ENCODE results near the gene CARD6.
"Not testable (repeated sequence)": the region's sequence is repeated elsewhere in the genome, so short reads cannot be mapped to it uniquely, and the experiment has no call there.

Gene CARD6, protein sequence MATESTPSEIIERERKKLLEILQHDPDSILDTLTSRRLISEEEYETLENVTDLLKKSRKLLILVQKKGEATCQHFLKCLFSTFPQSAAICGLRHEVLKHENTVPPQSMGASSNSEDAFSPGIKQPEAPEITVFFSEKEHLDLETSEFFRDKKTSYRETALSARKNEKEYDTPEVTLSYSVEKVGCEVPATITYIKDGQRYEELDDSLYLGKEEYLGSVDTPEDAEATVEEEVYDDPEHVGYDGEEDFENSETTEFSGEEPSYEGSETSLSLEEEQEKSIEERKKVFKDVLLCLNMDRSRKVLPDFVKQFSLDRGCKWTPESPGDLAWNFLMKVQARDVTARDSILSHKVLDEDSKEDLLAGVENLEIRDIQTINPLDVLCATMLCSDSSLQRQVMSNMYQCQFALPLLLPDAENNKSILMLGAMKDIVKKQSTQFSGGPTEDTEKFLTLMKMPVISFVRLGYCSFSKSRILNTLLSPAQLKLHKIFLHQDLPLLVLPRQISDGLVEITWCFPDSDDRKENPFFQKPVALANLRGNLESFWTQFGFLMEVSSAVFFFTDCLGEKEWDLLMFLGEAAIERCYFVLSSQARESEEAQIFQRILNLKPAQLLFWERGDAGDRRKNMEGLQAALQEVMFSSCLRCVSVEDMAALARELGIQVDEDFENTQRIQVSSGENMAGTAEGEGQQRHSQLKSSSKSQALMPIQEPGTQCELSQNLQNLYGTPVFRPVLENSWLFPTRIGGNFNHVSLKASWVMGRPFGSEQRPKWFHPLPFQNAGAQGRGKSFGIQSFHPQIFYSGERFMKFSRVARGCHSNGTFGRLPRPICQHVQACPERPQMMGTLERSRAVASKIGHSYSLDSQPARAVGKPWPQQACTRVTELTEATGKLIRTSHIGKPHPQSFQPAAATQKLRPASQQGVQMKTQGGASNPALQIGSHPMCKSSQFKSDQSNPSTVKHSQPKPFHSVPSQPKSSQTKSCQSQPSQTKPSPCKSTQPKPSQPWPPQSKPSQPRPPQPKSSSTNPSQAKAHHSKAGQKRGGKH
- total RNA-seq, result 24.4 to 66.3 (median 44.8) reads per million in 18 experiments

DNA sequence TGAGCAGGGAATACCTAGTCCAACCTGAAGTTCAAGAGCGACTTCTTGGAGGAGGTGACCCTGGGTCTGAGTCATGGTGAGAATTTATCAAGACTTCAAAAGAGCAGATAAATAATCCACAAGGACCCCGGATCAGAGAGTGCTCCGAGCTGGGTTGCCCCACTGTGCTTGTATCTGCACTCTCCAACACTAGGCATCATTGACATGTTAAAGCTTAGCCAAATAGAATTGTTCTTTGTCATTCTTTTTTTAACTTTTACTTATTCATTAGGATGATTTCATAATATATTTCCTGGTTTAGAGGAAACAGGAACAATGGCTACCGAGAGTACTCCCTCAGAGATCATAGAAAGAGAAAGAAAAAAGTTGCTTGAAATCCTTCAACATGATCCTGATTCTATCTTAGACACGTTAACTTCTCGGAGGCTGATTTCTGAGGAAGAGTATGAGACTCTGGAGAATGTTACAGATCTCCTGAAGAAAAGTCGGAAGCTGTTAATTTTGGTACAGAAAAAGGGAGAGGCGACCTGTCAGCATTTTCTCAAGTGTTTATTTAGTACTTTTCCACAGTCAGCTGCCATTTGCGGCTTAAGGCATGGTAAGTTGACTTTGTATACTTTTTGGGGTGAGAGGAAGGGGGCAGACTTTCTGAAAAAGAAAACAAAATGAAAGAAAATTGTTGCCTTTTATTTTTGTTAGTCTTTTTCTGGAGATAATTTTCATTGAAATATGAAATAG, at the start of gene CARD6:
TSS of gene CARD6 (plus strand) at position 300 of the 738 bp plus-strand sequence. CDS start at position 316, 16 bp downstream.
- peak; percentile 69 for DNase-seq

DNA sequence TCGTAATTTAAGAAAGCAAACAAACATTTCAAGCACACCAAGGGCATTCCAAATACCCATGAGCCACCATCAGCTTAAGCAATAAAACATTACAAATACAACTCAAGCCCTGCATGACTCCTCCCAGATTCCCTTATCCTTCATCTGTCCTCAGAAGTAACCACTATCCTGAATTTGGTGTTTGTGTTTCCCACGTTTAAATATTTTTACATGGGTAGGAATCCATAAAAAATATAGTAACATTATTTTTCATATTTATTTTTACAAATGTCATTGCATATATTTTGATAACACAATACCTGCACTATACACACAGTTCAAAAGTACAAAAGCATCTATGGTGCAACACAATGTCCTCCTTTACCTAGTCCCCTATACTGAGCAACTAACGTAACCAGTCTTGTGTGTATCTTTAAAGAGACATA, 49.4 kb upstream of the CARD6 start:
- no peak for DNase-seq

DNA sequence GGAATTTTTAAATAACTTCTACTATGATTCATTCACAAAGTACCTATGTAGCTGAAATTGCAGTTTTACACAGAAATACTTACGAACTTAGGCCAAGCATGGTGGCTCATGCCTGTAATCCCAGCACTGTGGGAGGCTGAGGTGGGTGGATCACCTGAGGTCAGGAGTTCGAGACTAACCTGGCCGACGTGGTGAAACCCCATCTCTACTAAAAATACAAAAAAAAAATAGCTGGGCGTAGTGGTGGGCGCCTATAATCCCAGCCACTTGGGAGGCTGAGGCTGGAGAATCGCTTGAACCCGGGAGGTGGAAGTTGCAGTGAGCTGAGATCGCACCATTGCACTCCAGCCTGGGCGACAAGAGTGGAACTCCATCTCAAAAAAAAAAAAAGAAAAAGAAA, 48.5 kb upstream of the CARD6 start:
- not testable (repeated sequence) for DNase-seq

DNA sequence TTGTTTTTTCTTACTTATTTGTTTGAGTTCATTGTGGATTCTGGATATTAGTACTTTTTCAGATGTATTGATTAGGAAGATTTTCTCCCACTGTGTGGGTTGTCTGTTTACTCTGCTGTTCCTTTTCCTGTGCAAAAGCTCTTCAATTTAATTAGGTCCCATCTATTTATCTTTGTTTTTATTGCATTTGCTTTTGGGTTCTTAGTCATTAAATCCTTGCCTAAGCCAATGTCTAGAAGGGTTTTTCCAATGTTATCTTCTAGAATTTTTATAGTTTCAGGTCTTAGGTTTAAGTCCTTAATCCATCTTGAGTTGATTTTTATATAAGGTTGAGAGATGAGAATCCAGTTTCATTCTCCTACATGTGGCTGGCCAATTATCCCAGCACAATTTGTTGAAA, 46.8 kb upstream of the CARD6 start:
- not testable (repeated sequence) for DNase-seq

DNA sequence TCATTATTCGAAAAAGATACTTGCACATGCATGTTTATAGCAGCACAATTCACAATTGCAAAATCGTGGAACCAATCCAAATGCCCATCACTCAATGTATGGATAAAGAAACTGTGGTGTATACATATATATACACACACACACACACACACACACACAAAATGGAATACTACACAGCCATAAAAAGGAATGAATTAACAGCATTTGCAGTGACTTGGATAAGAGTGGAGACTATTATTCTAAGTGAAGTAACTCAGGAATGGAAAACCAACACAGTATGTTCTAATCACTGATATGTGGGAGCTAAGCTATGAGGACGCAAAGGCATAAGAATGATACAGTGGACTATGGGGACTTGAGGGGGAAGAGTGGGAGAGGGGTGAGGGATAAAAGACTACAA, 46.3 kb upstream of the CARD6 start:
- DNase-seq, result not testable (repeated sequence)

DNA sequence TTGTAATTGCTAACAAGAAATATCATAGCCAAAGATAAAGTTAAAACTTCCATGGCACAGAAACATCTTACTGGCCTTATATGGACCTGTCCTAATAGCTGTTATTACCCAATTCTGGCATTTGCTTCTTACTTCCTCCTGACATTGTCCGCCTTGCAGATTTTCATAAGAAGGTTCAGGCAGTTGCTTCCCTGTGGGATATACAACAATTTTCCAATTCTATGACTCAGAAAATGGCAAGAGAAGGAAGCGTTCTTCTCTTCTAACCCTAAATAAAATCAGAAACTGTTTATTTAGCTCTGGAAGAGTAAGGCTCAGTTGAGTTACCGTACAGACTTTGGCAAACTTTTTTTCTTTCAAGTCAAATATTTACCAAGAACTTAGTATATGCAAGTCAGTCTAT, 44.7 kb upstream of the CARD6 start:
- peak; percentile 50 to 70 for DNase-seq

DNA sequence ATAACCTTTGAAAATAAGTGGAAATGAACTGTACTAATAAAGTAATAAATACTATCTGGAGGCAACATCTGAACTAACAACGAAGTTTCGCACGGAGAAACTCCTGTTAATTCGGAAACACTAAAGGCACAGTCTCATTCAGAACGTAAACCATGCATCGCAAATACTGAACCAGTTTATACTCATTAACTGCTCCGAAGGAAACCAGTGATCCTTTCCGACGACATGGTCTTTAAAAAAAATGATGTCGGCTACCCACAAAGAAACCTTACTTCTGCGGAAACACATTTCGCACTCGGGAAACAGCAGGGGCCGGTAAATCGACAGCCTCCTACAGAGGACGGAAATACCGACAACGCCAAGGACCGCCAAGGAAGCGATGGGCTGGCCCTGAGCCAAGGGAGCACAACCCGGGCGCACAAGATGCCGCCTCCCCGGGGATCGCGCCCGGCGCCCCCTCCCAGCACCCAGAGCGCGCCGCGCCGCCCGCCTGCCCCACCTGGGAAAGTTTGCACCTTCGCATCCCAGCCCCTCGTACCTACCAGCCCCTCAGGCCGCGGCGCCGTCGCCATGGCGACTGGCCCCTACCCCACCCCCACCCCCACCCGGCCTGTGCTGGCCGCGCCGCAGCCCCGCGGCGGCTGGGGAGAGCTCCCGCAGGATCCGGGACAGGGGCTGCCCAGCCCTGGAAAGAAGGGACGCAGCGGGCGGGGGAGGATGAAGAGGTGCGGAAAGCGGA, 43.7 kb upstream of the CARD6 start:
- peak; percentile 42 to 56 for DNase-seq

DNA sequence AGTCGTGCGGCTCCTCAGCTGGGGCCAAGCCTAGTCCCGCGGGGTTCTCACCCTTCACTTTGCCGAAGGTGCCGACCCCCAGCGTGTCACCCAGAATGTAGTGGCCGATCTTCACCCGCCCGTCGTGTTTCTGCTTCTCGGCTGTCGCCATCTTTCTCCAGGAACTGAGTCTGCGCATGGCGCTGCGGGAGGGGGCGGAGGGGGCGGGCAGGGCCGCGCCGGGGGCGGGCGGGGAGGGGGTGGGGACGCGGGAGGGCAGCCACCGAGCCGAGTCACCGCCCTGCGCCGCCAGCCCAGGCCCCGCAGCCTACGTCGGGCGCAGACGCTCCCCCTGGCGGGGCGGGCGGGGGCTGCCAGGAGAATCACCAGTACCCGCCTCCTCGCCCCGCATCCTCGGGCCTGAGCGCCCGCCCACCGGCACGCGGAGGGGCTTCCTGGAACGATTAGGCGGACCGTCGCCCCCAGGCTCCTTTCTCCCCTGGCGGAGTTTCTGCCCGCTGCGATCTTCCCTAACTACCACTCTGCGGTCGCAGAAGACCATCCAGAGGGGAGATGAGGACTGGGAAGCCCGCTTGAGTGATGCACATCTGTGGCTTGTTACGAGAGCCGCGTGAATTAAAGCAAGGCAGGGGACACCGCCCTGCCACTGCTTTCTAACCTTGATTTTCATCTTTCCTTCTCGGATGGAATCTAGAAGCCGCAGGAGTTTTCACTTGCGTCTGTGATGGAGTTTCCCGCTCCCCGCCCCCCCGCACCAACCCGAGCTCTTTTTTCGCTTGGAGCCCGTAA, 43.0 kb upstream of the CARD6 start, which contains the start of gene PRKAA1:
TSS of gene PRKAA1 (minus strand) at position 363 of the 789 bp plus-strand sequence. CDS start at position 178, 185 bp downstream.
- peak; percentile 73 to 74 for DNase-seq

DNA sequence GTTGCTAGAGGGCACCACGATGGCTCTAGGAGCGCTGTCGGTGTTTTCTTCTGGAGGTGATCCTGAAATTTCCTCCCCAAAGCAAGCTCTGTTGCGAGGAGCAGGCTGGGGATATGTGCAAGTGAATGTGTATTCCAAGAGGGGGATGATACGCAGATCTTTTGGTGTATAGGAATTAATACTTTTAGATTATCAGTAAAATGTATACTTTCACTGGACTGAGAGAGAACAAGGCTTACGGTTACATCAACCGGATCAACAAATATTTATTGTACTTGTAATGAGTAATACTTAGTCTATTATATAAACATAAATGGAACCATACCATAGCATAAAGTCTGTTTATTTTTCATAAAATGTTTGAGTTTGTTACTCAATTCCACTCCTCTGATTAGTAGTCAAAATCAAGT, 42.4 kb upstream of the CARD6 start:
- DNase-seq, result no peak

DNA sequence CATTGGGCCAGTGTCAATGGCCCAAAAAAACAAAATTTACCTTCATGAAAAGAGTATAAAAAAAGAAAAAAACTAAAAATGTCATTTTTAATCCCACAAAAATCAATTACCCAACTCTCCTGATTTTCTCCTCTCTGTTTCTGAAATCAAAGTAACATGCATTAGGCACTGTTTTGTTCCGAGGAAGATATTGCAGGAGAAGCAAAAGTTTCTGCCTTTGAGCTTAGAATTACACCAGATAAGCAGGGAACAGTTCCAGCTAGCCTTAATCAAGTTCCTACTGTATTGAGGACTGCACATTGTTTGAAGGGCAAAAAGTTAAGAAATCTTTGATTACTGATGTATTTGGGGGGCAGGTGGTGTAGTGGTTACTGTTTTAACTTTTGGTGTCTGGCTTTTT, 41.9 kb upstream of the CARD6 start:
- DNase-seq, result no peak

DNA sequence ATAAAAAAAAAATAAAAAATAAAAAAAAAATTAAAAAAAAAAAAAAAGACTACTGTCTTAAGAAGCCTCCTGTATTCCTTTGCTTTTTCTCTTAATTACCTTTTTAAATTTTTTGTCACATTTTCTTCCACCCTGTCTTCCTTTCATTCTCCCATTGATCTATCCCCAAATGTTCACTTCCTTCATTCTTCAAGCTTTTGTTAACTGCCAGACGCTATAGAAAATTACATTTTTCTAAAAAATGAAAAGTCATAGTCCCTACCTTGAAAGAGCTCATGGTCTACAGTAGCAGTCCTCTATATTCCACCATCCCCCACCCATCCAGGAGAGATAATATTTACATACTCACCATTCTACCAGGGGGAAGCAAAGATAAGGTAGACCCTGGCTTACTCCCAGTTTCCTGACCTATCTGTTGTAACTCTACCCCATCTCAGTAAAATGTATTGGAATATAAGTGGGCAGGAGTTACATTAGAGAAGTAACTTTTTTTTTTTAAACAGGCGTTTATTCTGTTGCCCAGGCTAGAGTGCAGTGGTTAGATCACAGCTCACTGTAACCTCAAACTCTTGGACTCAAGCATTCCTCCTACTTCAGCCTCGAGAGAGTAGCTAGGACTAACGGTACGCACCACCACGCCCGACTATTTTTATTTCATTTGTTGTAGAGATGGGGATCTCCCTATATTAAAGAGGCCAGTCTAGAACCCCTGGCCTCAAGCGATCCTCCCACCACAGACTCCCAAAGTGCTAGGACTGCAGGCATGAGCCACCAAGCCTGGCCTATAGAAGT, 39.2 kb upstream of the CARD6 start:
- DNase-seq, result no peak

DNA sequence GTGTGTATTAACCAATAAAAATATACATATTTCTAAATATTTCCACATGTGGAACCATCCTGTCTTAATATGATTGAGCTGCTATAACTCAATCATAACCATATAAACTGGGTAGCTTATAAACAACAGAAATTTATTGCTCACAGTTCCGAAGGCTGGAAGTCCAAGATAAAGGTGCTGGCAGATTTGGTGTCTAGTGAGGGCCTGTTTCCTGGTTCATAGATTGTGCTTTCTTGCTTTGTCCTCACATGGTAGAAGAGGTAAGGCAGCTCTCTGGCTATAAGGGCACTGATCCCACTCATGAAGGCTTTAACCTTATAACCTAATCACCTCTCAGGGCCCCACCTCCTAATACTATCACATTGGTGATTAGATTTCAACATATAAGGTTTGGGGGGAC, 29.0 kb upstream of the CARD6 start:
- DNase-seq, result no peak

DNA sequence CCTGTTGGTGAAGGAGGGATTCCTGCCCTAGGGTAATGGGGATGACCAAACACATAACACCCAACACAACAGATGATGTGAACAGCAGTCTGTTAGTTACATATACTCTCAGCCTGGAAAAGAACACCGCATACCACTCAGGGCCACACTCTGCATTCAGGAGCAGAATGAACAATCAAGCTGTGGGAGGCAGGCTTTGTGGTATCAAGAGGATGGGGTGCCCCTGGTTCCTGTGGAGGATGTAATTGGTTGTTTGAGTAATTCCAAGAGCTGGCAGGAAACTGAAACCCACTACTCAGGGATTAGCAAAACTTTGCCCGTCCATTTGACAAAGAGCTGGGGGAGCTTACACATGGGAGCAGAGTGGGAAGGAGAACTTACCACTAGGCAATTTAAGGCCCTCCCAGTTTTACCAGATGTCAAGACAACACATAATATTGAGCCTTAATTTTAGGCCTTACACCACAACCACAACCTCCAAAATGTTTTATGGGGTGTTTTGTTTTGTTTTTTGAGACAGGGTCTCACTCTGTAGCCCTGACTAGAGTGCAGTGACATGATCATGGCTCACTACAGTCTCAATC, 27.4 kb upstream of the CARD6 start:
- no peak for DNase-seq

DNA sequence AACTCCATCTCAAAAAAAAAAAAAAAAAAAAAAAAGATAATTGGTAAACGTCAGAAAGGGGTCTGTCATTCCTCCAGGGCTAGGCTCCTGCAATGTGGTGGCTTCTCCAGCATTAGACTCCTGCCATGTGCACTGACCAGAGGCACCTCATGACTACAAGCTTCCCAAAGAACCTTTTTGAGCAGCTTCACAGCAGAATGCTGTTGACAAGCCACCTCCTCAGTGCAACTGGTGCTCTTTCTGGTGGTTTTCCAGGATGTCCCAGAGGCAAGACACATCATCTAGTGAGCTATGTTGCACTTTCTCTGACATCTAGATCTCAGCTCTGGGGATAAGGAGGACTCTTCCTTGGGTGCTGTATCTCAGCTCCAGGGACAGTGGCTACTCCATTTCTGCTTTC, 17.7 kb upstream of the CARD6 start:
- DNase-seq, result no peak

DNA sequence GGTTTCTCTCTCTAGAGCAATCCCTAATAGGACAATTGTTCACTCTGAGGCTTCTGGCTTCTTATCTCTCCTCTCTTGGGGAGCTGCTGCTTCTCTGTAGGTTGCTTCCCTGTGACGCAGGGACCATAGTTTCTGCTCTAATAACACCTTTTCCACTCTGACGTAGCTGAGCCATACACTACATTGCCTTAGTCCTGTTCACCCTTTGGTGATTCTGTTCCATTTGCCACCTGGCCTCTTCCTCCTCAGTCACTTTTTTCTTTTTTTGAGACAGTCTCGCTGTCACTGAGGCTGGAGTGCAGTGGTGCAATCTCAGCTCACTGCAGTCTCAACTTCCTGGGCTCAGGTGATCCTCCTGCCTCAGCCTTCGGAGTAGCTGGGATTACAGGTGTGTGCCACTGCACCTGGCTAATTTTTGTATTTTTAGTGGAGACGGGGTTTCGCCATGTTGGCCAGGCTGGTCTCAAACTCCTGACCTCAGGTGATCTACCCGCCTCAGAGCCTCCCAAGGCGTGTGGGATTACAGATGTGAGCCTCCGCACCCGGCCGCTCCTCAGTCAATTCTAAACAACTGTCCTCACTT, 15.6 kb upstream of the CARD6 start:
- DNase-seq, result not testable (repeated sequence)

DNA sequence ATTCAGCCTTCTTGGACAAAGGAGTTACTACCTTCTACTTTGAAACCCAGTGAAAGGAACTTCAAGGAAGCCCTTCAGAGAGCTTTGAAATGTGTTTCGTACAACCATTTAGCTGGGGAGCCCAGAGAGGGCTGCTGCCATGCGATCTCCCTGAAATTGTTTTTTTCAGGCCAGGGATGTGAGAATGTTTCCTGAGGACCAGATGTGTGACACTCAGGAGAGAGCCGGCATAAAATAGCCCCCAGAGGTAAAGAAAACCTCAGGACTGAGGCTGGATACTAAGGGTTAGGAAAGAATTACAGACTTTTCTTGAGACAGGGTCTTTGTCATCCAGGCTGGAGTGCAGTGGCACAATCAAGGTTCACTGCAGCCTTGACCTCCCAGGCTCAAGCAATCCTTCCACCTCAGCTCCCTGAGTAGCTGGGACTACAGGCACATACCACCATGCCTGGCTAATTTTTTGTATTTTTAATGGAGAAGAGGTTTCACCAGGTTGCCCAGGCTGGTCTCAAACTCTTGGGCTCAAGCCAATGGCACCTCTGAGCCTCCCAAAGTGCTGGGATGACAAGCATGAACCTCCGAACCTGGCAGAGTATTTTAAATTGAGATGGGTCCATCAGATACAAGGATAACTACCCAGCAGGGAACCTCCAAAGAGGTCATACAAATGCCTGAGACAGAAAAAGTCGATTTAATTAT, 14.5 kb upstream of the CARD6 start:
- no peak for DNase-seq

DNA sequence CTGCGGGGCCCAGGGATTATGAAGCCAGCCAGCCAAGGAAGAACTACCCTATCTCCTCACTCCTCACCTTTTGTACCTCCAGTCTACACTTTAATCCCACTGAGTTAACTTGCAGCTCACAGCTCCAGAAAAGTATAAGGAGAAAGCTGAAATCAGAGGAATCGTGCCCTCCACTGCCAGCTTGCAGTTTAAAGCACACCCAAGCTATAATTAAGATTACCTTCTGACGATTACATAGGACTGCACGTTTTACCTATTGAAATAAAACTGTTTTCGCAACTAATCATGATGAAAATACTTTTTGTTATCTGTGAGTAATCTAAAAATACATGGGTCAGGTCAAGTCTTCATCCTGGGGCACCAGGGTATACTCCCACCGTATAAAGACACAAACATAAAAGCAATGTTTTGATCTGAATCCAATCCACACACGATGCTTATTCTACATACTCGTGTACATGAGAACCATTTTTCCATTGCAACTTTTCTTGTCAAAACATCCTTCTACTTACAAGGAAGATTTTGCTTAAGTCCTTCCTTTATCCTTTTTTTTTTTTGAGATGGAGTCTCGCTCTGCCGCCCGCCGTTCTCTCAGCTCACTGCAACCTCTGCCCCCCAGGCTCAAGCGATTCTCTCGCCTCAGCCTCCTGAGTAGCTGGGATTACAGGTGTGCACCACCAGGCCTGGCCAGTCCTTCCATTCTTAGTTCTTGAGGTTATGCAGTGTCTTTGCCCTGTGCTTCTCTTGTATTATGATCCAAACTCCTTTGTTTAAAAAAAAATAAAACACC, 13.8 kb upstream of the CARD6 start:
- no peak for DNase-seq

Measured in inflammatory macrophage (primary cell).